ENCODE data around the gene MMD. TPM values are rescaled to one million over a fixed set of nuclear protein-coding genes. Genes with fewer than 3 reads are reported as not detected.
A peak's percentile ranks its signal among the peaks of the same experiment; 100 is the strongest.

The MMD gene
- total and polyA plus RNA-seq, 9 of the 15 experiments (the other 6 are each of a cell fraction or from before 2014, with no cell fraction given) = 3.1 to 18.9 (median 10.7) TPM

GRCh38 chr17:55388842-55389241 lies 32.8 kb downstream of the MMD start:
- H4K20me1 ChIP-seq (replicated peaks; ENCODE audit: control insufficient read depth, insufficient read depth, low read length) = no peaks in the 10 kb centered on the region
- H3K9me1 ChIP-seq (ENCODE audit: control insufficient read depth, insufficient read depth, low read length) = no peaks in the 10 kb centered on the region
- no TSS peak for BruUV-seq (replicated peaks)
- ATAC-seq (peak; percentile 23; the same call in 2 of the 3 replicates), DNase-seq (ENCODE audit: extremely low read depth in 1 of 4, low spot score in 3 of 4) (no peak), FAIRE-seq (no peak)
- H3K4me3 ChIP-seq = no peak overlapping the region
- no peaks in the 10 kb centered on the region for H3K79me2 ChIP-seq (ENCODE audit: control insufficient read depth, insufficient read depth, low read length)
- in situ Hi-C loops (cut with MboI) = no loop called here
- no peak for TF ChIP-seq MXI1 (IDR thresholded peaks at IDR 0.05; ENCODE audit: low read depth, low read length)
- no peak for TF ChIP-seq SMAD3 (CRISPR knock-in tag; conservative IDR thresholded peaks at IDR 0.05)
- TF ChIP-seq CREM (IDR thresholded peaks at IDR 0.05; ENCODE audit: low read depth) = no peak
- H2AFZ ChIP-seq (ENCODE audit: low read depth, low read length) = peak overlapping the region; percentile 57; the same call in 1 of the 2 replicates
- H3K27ac ChIP-seq (ENCODE audit: extremely low read depth, low read depth, low read length) = no peak overlapping the region
- 56% methylated on average over 3 of the region's 3 CpGs for WGBS (ENCODE audit: insufficient coverage, low coverage, missing lambda C conversion rate)
- H3K4me1 ChIP-seq (replicated peaks in 1 of 2; ENCODE audit: control insufficient read depth in 2 of 2, insufficient read depth in 2 of 2, low read length in 2 of 2) = peaks cover 0 to 7% of the 10 kb centered on the region in 2 experiments; a peak in 3 of 5 replicates
- no peaks in the 10 kb centered on the region for H3K9me3 ChIP-seq (replicated peaks; ENCODE audit: control insufficient read depth, insufficient read depth, low read depth, low read length)
- ChIA-PET POLR2A (interaction anchor here (0.9 to 1.6 kb wide), 3 partner anchors 11 to 18 kb away, joined by 4 to 5 read pairs (median 5); no protein-coding TSS in a partner anchor), CTCF (ENCODE audit: low intra/inter-chr PET ratio) (no interaction called here)
- peaks cover 3% of the 10 kb centered on the region; the same call in 1 of the 3 replicates for H3K36me3 ChIP-seq (ENCODE audit: control insufficient read depth, insufficient read depth, low read length)
- H3K27me3 ChIP-seq (ENCODE audit: control insufficient read depth in 2 of 2, insufficient read depth in 2 of 2, low read length in 2 of 2) = no peaks in the 10 kb centered on the region
- H3K9ac ChIP-seq (ENCODE audit: insufficient read depth in 1 of 2, low read depth in 2 of 2, low read length in 2 of 2) = no peak overlapping the region
- no peak overlapping the region for H3K4me2 ChIP-seq (ENCODE audit: insufficient read depth, low read length)
- intact Hi-C loops (cut with micrococcal nuclease) = no loop called here

DNA sequence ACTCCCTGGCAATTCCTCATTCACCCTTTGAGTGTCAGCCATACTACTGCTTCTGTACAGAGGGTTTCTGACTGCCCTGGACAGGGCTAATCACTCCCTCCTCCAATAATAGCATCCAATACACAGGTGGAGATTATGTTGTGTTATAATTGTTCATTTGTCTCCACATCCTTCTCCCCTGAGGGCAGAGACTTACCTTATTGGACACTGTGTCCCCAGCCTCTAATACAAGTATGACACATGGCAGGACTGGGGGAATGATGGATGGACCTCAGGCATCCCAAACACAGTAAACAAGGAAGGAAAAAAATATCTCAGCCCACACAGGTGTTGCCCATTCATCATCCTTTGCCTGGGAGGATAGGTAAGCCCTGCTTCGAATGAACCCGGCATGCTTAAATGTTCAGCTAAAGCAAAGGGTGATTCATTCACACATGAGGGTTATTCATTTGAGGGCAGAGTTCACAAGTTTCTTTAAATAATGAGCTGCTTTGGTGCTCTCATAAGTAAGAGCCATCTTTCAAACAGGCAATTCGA lies 34.8 kb downstream of the MMD start:
- no peak for FAIRE-seq
- WGBS (ENCODE audit: insufficient coverage, low coverage, missing lambda C conversion rate) = 9% methylated on average over 3 of the region's 3 CpGs
- no peak overlapping the region for H3K4me3 ChIP-seq
- ChIA-PET POLR2A (interaction anchor here (0.6 to 0.7 kb wide), 2 partner anchors 27 to 94 kb away, joined by 3 read pairs; no protein-coding TSS in a partner anchor), CTCF (ENCODE audit: low intra/inter-chr PET ratio) (no interaction called here)
- no peaks in the 10 kb centered on the region for H3K9me3 ChIP-seq (replicated peaks; ENCODE audit: control insufficient read depth, insufficient read depth, low read depth, low read length)
- no peaks in the 10 kb centered on the region for H4K20me1 ChIP-seq (replicated peaks; ENCODE audit: control insufficient read depth, insufficient read depth, low read length)
- no peak overlapping the region for H2AFZ ChIP-seq (ENCODE audit: low read depth, low read length)
- no TSS peak for BruUV-seq (replicated peaks)
- no peaks in the 10 kb centered on the region for H3K27me3 ChIP-seq (ENCODE audit: control insufficient read depth in 2 of 2, insufficient read depth in 2 of 2, low read length in 2 of 2)
- intact Hi-C loops (cut with micrococcal nuclease) = no loop called here
- DNase-seq (ENCODE audit: extremely low read depth in 1 of 4, low spot score in 3 of 4) = no peak
- no peaks in the 10 kb centered on the region for H3K79me2 ChIP-seq (ENCODE audit: control insufficient read depth, insufficient read depth, low read length)
- ATAC-seq = no peak
- H3K9ac ChIP-seq (ENCODE audit: insufficient read depth in 1 of 2, low read depth in 2 of 2, low read length in 2 of 2) = no peak overlapping the region
- H3K4me2 ChIP-seq (ENCODE audit: insufficient read depth, low read length) = no peak overlapping the region
- no peaks in the 10 kb centered on the region for H3K36me3 ChIP-seq (ENCODE audit: control insufficient read depth, insufficient read depth, low read length)
- peaks cover 0 to 9% of the 10 kb centered on the region in 2 experiments; a peak in 3 of 5 replicates for H3K4me1 ChIP-seq (replicated peaks in 1 of 2; ENCODE audit: control insufficient read depth in 2 of 2, insufficient read depth in 2 of 2, low read length in 2 of 2)
- in situ Hi-C loops (cut with MboI) = no loop called here
- no peaks in the 10 kb centered on the region for H3K9me1 ChIP-seq (ENCODE audit: control insufficient read depth, insufficient read depth, low read length)
- no peak overlapping the region for H3K27ac ChIP-seq (ENCODE audit: extremely low read depth, low read depth, low read length)
- TF ChIP-seq, protein P1, sequence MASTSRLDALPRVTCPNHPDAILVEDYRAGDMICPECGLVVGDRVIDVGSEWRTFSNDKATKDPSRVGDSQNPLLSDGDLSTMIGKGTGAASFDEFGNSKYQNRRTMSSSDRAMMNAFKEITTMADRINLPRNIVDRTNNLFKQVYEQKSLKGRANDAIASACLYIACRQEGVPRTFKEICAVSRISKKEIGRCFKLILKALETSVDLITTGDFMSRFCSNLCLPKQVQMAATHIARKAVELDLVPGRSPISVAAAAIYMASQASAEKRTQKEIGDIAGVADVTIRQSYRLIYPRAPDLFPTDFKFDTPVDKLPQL (IDR thresholded peaks at IDR 0.05; ENCODE audit: extremely low read depth, insufficient read length) = no peak
- TF ChIP-seq BCLAF1 (IDR thresholded peaks at IDR 0.05; ENCODE audit: borderline replicate concordance in 1 of 2, control insufficient read depth in 1 of 2, low read depth in 2 of 2, low read length in 1 of 2) (no peak), ELK3 (CRISPR knock-in tag; IDR thresholded peaks at IDR 0.05) (no peak)
- TF ChIP-seq, protein P2, sequence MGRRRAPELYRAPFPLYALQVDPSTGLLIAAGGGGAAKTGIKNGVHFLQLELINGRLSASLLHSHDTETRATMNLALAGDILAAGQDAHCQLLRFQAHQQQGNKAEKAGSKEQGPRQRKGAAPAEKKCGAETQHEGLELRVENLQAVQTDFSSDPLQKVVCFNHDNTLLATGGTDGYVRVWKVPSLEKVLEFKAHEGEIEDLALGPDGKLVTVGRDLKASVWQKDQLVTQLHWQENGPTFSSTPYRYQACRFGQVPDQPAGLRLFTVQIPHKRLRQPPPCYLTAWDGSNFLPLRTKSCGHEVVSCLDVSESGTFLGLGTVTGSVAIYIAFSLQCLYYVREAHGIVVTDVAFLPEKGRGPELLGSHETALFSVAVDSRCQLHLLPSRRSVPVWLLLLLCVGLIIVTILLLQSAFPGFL (CRISPR knock-in tag; IDR thresholded peaks at IDR 0.05) = no peak

Data from K562 (cell line).